Choroid plexus epithelial cell (primary cell): Measurements from ENCODE around the gene EGFR.
"Not testable (repeated sequence)": the region's sequence is repeated elsewhere in the genome, so short reads cannot be mapped to it uniquely, and the experiment has no call there.

Source experiments
- DNase-seq: peaks from one replicate; pipeline ENCODE4 v3.0.0-alpha.2; 2010; ENCODE audit warnings: low read depth
- H3K4me3 ChIP-seq: 2 replicates; pipeline ENCODE4 v1.5.1; 2011; ENCODE audit warnings: low read depth, mild to moderate bottlenecking, control low read depth, low read length, moderate library complexity
- TF ChIP-seq, protein P1 (sequence below): conservative IDR thresholded peaks from 2 replicates; pipeline ENCODE4 v1.5.1; 2011; ENCODE audit warnings: low read depth, mild to moderate bottlenecking, control low read depth, inconsistent platforms, low read length, moderate library complexity

The EGFR gene

DNA sequence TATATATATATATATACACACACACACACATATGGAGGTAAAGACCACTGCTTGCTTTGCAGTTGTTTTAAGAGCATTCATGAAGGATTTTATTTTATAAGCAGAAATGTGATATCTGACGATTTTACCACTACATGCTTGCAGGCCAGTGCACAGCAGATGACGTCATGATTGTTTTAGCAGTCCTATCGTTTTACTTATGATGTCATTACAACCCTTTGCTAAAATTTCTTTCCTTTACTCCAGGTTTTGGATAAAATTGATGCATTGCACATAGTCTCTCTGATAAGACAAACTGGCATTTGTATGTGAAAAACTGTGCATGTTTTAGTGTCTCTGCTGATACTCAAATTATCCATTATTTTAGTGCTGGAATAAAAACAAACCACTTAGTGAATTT, 9.2 kb downstream of the EGFR start:
- H3K4me3 ChIP-seq, result no peak overlapping the region
- DNase-seq, result no peak
- TF ChIP-seq, protein P1, sequence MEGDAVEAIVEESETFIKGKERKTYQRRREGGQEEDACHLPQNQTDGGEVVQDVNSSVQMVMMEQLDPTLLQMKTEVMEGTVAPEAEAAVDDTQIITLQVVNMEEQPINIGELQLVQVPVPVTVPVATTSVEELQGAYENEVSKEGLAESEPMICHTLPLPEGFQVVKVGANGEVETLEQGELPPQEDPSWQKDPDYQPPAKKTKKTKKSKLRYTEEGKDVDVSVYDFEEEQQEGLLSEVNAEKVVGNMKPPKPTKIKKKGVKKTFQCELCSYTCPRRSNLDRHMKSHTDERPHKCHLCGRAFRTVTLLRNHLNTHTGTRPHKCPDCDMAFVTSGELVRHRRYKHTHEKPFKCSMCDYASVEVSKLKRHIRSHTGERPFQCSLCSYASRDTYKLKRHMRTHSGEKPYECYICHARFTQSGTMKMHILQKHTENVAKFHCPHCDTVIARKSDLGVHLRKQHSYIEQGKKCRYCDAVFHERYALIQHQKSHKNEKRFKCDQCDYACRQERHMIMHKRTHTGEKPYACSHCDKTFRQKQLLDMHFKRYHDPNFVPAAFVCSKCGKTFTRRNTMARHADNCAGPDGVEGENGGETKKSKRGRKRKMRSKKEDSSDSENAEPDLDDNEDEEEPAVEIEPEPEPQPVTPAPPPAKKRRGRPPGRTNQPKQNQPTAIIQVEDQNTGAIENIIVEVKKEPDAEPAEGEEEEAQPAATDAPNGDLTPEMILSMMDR, result no peak

DNA sequence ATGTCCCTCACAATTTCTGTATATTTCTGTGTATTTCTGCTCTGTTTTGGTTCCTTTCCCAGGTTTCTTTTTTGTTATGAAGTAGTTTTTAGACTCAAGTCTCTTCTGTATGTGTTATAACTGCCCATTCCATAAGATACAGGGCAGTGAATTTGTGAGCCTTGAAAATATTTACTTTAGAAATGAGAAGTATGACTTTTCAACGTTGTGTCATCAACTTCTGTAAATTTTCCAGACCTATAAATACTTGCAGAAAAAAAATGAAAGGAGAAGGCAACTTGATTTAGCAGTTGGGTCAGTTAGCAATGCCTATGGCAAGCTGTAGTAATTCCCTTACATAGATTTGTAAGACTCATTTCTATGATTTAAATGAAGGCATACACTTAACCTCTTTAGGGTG, 11.5 kb downstream of the EGFR start:
- TF ChIP-seq, protein P1, result no peak
- peak; percentile 59 for DNase-seq
- no peak overlapping the region for H3K4me3 ChIP-seq

DNA sequence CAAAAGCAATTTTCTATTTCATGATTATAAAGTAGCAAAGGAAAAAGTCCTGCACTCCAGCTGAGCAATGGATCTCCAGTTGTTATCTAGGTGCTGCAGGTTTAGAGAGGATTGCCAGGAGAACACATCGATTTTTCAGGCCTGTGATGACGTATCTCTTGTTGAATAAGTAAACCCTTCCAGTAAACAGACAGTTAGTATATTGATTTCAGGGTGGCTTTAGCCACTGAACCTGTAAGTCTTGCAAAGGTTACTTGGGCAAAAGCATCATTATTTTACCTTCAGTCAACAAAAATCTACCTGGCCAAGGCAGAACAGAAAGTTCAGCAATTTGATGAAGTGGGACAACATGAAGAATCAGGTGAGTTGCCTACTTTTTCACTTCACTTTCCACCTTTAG, 12.3 kb downstream of the EGFR start:
- TF ChIP-seq, protein P1, result no peak
- no peak overlapping the region for H3K4me3 ChIP-seq
- no peak for DNase-seq

DNA sequence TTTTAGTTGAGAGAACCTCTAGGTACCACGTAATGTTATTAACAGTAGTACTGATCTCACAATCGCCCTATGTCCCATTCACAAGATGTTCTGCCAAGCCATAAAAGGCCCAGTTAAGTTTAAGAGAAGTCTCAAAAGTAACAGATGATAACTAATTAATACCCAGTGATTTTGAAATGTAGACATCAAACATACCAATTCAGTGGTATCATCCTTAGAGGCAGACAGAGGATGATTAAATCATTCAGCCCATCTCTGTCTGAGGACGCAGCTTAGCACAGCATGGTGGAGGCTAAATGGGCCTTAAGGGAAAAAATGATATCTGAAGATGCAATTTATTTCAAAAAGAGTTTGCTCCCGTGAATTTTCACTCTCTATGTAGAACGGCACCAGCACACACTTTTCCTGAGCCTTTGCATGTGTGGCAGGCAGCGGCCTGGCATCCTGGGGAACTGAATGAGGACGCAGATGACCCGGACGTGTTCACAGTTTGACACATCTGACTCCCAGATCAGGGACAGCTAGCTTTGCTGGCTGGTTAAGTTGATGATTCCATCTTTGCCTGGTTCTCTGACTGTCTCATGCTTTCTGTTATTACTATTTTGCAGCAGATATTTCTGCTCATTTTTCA, 13.4 kb downstream of the EGFR start:
- H3K4me3 ChIP-seq, result no peak overlapping the region
- TF ChIP-seq, protein P1, result no peak
- DNase-seq, result no peak

DNA sequence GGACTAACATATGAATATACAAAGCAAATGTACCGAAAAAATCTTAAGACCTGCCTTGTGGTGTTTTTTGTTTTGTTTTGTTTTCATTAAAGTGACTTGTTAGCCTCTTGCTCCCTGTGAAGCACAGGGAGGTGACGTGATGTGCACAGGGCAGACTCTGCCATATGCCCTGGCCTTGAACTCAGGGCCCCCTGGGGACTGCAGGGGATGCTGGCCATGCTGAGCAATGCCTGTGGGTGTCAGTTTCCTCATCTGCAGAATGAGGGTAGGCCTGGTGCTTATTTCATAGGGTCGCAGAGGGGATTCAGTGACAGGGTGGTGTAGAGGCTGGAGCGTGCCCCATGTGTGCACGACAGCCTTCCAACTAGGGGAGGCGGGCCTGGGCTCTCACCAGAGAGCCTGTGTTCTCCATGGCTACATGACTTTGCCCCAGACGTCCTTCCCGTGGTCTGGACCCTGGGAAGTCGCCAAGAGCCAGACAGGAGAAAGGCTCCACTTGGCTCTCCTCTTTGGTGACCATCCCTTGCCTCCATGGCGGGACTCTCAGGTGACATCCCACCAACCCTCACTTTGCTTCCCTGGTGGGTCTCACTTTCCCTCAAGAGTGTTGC, 14.5 kb downstream of the EGFR start:
- DNase-seq, result no peak
- H3K4me3 ChIP-seq, result no peak overlapping the region
- TF ChIP-seq, protein P1, result no peak

DNA sequence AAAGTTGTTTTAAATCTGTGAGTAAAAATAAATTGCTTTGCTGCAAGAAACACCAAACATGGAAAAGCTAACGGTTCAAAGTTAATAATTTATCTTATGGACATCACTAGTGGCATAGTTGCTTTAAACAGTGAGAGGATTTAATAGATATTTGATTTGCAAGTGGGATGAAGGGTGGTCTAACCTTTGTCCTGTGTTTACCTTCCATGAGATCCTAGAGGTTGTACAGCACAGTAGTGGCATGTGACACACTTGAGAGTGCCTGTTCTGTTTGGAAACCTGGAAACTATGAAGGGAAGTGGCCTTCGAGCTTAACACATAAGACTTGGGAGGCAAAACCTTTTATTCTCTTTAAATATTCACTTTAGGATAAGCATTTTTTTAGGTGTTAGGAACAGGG, 16.0 kb downstream of the EGFR start:
- TF ChIP-seq, protein P1, result no peak
- DNase-seq, result no peak
- H3K4me3 ChIP-seq, result no peak overlapping the region

DNA sequence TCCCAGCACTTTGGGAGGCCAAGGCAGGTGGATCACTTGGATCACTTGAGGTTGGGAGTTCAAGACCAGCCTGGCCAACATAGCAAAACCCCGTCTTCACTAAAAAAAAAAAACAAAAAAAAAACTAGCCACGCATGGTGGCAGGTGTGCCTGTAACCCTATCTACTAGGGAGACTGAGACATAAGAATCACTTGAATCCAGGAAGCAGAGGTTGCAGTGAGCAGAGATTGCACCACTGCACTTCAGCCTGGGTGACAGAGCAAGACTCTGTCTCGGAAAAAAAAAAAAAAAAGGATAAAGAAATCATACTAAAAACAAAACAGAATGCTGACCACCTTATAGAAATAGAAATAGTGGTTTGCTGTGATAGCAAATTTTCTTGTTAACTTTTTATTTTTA, 16.6 kb downstream of the EGFR start:
- not testable (repeated sequence) for DNase-seq

More for the DNA sequence above, 16.6 kb downstream of the EGFR start:
- not testable (repeated sequence) for H3K4me3 ChIP-seq
